MCF 10A (cell line): ENCODE results near the gene SLC25A52. TPM values are rescaled to one million over a fixed set of nuclear protein-coding genes. Genes with fewer than 3 reads are reported as not detected.

ENCODE experiments used
- BruUV-seq: library from RNA; stranded (reverse); fragments of 400-500 nt; replicated peaks from 2 replicates; lab custom pipeline; 2021; lab: Mats Ljungman, UMichigan
- CTCF ChIA-PET: fragments of 300-600 bp; sonication (Branson Sonifier 250); formaldehyde crosslinking; extraction: SDS; loops from one replicate; lab custom pipeline; 2021; ENCODE audit warnings: antibody characterized with exemption, inconsistent platforms; lab: Yijun Ruan, JAX
- POLR2A ChIA-PET: fragments of 300-600, 350-650 bp; sonication (Branson Sonifier 250); formaldehyde crosslinking; extraction: SDS; loops from one replicate; lab custom pipeline; 2020; ENCODE audit warnings: antibody characterized with exemption, inconsistent platforms; lab: Yijun Ruan, JAX
- DNase-seq: peaks from one replicate; pipeline ENCODE4 v3.0.0-alpha.2; 2018; ENCODE audit not compliant: unreplicated experiment
- H3K27ac Mint-ChIP-seq: one replicate; pipeline ENCODE4 v1.8.0; 2022; ENCODE audit warnings: mild to moderate bottlenecking, low read depth, mixed read lengths; ENCODE audit not compliant: unreplicated experiment
- H3K27me3 Mint-ChIP-seq: one replicate; pipeline ENCODE4 v1.8.0; 2022; ENCODE audit warnings: mixed read lengths; ENCODE audit not compliant: insufficient read depth, unreplicated experiment
- H3K36me3 Mint-ChIP-seq: one replicate; pipeline ENCODE4 v1.8.0; 2022; ENCODE audit warnings: mild to moderate bottlenecking, moderate library complexity, mixed read lengths; ENCODE audit not compliant: insufficient read depth, unreplicated experiment
- H3K4me1 Mint-ChIP-seq: one replicate; pipeline ENCODE4 v1.8.0; 2022; ENCODE audit warnings: mixed read lengths; ENCODE audit not compliant: insufficient read depth, unreplicated experiment
- H3K4me3 Mint-ChIP-seq: one replicate; pipeline ENCODE4 v1.8.0; 2022; ENCODE audit warnings: mild to moderate bottlenecking, moderate library complexity, mixed read lengths; ENCODE audit not compliant: unreplicated experiment
- H3K9me3 Mint-ChIP-seq: one replicate; pipeline ENCODE4 v1.8.0; 2022; ENCODE audit warnings: mixed read lengths; ENCODE audit not compliant: unreplicated experiment
- intact Hi-C: fragments of 100-400 bp; cut with micrococcal nuclease; formaldehyde crosslinking; loops from 2 replicates; pipeline ENCODE4 v1.14.1; 2022
- total RNA-seq: library from RNA; stranded (reverse); gene quantifications from 2 replicates; pipeline ENCODE4 v1.2.3, GENCODE V29; 2022
- TF ChIP-seq, protein P1 (sequence below): fragments of 200-600 bp; IDR thresholded peaks from one replicate; pipeline ENCODE4 v1.8.0; 2022; ENCODE audit warnings: antibody characterized with exemption, mild to moderate bottlenecking; ENCODE audit not compliant: unreplicated experiment

The SLC25A52 gene
- total RNA-seq, 1 experiment from 2014 or later = not detected

DNA sequence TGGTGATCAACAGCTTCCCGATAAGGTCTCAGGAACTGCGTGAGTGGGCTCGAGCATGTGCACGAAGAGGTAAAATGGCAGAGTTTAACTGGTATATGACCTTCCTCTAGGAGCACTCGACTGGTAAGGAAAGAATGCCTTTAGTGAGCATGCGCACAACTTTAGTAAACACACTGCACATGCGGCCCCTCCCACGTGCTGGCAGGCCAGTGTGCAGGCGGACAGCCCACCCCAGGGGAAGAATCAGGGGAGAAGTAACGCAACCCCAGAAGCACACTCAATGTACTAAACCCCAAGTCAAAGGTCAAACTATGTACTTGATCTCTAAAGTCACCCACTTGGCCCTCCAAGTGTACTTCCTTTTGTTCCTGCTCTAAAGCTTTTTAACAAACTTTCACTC, 28.7 kb upstream of the SLC25A52 start:
- TF ChIP-seq, protein P1, sequence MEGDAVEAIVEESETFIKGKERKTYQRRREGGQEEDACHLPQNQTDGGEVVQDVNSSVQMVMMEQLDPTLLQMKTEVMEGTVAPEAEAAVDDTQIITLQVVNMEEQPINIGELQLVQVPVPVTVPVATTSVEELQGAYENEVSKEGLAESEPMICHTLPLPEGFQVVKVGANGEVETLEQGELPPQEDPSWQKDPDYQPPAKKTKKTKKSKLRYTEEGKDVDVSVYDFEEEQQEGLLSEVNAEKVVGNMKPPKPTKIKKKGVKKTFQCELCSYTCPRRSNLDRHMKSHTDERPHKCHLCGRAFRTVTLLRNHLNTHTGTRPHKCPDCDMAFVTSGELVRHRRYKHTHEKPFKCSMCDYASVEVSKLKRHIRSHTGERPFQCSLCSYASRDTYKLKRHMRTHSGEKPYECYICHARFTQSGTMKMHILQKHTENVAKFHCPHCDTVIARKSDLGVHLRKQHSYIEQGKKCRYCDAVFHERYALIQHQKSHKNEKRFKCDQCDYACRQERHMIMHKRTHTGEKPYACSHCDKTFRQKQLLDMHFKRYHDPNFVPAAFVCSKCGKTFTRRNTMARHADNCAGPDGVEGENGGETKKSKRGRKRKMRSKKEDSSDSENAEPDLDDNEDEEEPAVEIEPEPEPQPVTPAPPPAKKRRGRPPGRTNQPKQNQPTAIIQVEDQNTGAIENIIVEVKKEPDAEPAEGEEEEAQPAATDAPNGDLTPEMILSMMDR = no peak
- Mint-ChIP-seq H3K9me3 (no peaks in the 10 kb centered on the region), H3K4me3 (no peak overlapping the region), H3K27ac (no peak overlapping the region), H3K4me1 (no peaks in the 10 kb centered on the region), H3K36me3 (no peaks in the 10 kb centered on the region), H3K27me3 (no peaks in the 10 kb centered on the region)
- intact Hi-C loops = no loop called here
- no peak for DNase-seq
- ChIA-PET CTCF (interaction anchor here (0.6 kb wide), 1 partner anchor 31 kb away, joined by 3 read pairs; no protein-coding TSS in a partner anchor), POLR2A (no interaction called here)
- no TSS peak for BruUV-seq

GRCh38 chr18:31783059-31783458, 22.4 kb upstream of the SLC25A52 start:
- intact Hi-C loops = no loop called here
- TF ChIP-seq, protein P1 = no peak
- Mint-ChIP-seq H3K27me3 (no peaks in the 10 kb centered on the region), H3K36me3 (no peaks in the 10 kb centered on the region), H3K27ac (no peak overlapping the region), H3K4me3 (no peak overlapping the region), H3K9me3 (peaks cover 19% of the 10 kb centered on the region), H3K4me1 (no peaks in the 10 kb centered on the region)
- POLR2A ChIA-PET = no interaction called here
- BruUV-seq = no TSS peak
- DNase-seq = no peak
- CTCF ChIA-PET = interaction anchor here (1.1 to 1.3 kb wide), 2 partner anchors 61 to 227 kb away, joined by 3 to 4 read pairs; no protein-coding TSS in a partner anchor

DNA sequence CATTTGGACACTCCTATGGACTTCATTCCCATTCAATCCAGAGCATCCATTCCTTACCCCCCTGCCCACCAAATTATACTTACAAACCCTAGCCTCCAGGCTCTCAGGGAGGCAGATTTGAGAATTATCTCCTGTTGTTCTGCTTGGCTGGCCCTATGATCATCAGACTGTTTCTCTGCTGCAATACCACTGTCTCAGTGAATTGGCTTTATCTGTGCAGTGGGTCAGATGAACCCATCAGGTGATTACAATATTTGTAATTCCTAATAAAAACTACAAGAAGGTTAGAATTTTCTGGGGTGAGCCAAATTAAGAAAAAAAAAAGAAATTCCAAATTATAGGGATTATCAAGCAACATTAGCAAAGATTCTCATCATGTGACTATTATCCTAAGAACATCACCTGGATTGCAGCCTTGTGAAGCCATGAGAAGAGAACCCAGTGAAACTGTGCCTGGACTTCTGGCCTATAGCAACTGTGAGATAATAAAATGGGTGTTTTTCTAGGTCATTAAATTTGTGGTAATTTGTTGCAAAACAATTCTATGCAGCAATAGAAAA, 17.8 kb upstream of the SLC25A52 start:
- intact Hi-C loops = no loop called here
- Mint-ChIP-seq H3K4me1 (no peaks in the 10 kb centered on the region), H3K27ac (no peak overlapping the region), H3K9me3 (peaks cover 17% of the 10 kb centered on the region), H3K36me3 (no peaks in the 10 kb centered on the region), H3K4me3 (no peak overlapping the region), H3K27me3 (no peaks in the 10 kb centered on the region)
- DNase-seq = no peak
- CTCF ChIA-PET = interaction anchor here (0.6 kb wide), 1 partner anchor 18 kb away, joined by 3 read pairs; no protein-coding TSS in a partner anchor
- TF ChIP-seq, protein P1 = no peak
- no TSS peak for BruUV-seq
- POLR2A ChIA-PET = no interaction called here

- BruUV-seq = no TSS peak
- Mint-ChIP-seq H3K36me3 (no peaks in the 10 kb centered on the region), H3K9me3 (peaks cover 11% of the 10 kb centered on the region), H3K4me3 (no peak overlapping the region), H3K4me1 (no peaks in the 10 kb centered on the region), H3K27ac (no peak overlapping the region), H3K27me3 (no peaks in the 10 kb centered on the region)
- ChIA-PET POLR2A (no interaction called here), CTCF (no interaction called here)
- intact Hi-C loops = no loop called here
- DNase-seq = no peak
- TF ChIP-seq, protein P1 = no peak
These were observed 15.4 kb upstream of the SLC25A52 start for GRCh38 chr18:31776093-31776492.
